Astrocyte of the cerebellum (primary cell): ENCODE data around the gene UTS2R.
A peak's percentile ranks its signal among the peaks of the same experiment; 100 is the strongest.

Experiments used
- DNase-seq: peaks from one replicate; pipeline ENCODE4 v3.0.0-alpha.2; 2011; ENCODE audit warnings: low read depth
- H3K4me3 ChIP-seq: 2 replicates; pipeline ENCODE4 v1.5.1; 2011; ENCODE audit warnings: mild to moderate bottlenecking, low read depth, low read length, moderate library complexity
- in situ Hi-C: cut with HindIII; loops from 2 replicates; pipeline ENCODE4 v1.10.0; 2017; ENCODE audit warnings: low sequenced_read_pairs
- TF ChIP-seq, protein P1 (sequence below): IDR thresholded peaks from 2 replicates; pipeline ENCODE4 v1.5.1; 2012; ENCODE audit warnings: low read length, low read depth, moderate library complexity, mild to moderate bottlenecking; ENCODE audit errors: missing control alignments

The UTS2R gene

DNA sequence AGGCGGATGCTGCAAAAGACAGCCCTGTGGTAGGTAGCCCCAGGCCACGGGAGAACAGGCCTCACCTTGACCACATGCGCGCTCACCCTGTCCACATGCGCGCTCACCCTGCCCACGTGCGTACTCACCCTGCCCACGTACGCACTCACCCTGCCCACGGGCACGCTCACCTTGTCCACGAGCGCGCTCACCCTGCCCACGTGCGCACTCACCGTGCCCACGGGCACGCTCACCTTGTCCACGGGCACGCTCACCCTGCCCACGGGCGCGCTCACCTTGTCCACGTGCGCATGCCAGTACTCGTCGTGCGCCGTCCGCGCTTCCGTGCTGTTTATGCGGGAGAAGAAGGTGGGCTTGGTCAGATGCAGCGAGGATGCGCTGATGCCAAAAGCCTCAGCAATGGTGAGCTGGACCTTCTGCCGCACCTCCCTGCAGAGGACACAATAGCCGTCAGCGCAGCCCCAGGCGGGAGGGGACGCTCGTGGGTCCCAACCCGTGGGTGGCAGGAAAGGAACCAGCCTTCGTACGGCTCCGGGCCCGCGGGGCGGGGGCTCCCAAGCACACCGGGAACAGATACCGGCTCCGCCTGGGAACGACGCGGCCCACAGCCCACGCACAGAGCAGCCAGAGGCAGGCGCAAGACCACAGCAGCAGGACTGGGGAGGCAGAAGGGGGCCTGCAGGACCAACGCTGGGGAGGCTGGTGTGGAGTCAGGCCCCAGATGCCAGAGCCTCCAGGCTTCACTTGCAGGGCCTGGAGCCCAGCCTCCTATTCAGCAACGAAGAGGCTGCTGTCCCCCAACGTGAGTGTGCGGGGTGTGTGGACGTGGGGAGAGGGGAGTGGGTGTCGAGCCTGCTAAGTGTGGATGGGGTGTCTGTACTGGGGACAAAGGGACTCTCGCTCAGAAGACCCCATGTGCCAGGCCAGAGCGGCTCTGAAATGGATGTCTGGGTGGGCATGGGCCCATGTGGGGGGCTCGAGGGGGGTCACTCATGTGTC lies 32.4 kb downstream of the UTS2R start:
- in situ Hi-C loops: no loop called here
- no peak overlapping the region for H3K4me3 ChIP-seq
- TF ChIP-seq, protein P1, sequence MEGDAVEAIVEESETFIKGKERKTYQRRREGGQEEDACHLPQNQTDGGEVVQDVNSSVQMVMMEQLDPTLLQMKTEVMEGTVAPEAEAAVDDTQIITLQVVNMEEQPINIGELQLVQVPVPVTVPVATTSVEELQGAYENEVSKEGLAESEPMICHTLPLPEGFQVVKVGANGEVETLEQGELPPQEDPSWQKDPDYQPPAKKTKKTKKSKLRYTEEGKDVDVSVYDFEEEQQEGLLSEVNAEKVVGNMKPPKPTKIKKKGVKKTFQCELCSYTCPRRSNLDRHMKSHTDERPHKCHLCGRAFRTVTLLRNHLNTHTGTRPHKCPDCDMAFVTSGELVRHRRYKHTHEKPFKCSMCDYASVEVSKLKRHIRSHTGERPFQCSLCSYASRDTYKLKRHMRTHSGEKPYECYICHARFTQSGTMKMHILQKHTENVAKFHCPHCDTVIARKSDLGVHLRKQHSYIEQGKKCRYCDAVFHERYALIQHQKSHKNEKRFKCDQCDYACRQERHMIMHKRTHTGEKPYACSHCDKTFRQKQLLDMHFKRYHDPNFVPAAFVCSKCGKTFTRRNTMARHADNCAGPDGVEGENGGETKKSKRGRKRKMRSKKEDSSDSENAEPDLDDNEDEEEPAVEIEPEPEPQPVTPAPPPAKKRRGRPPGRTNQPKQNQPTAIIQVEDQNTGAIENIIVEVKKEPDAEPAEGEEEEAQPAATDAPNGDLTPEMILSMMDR: no peak
- DNase-seq: no peak

DNA sequence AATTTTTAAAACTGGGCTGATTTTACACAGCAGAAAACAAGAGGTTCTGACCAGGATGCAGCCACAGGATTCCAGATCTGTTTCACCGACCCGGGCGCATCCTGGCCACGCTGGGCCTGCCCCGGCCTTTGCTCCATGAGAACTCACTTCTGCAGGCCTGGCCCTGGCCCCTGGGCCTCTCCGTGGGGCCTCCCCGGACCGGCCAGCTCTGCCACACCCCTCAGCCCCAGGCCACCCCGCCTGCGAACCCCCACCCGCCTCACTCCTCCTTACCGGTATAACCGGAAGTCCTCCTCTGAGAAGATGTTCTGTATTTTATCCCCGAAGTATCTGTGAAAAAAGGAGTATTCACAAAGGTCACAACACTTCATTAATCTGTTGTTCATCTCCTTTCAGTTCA lies 33.5 kb downstream of the UTS2R start:
- in situ Hi-C loops: no loop called here
- DNase-seq: no peak
- TF ChIP-seq, protein P1: no peak
- H3K4me3 ChIP-seq: no peak overlapping the region

DNA sequence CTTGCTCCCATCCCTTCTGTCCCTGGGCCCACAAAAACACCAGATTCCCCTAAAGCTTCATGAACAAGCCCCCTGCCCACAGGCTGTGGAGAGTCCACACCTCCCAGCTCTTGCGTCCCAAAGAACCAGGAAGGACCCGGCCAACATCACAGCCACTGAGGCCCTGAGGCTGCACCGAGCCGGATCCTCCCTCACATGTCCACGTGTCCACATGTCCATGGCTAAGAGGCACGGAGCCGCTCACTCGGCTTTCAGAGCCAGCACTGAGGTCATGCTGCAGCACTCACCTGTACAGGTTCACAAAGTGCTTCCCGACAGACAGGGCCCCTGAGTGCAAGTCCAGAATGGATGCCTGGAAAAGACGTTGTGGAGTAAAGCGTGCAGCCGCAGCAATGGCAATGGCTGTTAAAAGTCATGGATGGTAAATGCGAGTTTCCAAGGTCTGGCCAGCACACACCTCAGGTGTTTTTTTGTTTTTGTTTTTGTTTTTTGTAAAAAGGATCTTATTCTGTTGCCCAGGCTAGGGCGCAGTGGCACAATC lies 34.6 kb downstream of the UTS2R start:
- in situ Hi-C loops: no loop called here
- DNase-seq: no peak
- TF ChIP-seq, protein P1: no peak
- H3K4me3 ChIP-seq: no peak overlapping the region

DNA sequence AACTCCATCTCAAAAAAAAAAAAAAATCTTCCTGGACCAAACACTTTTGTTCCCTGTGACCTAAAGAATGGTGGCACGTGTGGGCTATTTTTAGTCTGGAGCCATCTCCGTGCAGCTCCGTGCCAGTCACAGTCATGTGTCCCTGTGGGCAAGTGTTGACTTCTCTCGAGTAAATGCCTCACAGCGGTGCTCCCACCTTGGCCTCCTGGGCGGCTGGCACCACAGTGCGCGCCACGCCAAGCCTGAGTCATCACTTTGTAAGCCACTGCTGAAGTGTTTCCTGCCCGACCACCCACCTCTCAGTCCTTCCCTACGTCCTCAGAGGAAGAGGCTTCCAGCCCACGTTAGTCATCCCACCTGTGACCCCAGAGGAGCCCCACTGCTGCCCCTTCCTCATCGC lies 35.7 kb downstream of the UTS2R start:
- DNase-seq: peak; percentile 15
- H3K4me3 ChIP-seq: no peak overlapping the region
- TF ChIP-seq, protein P1: no peak
- in situ Hi-C loops: no loop called here

DNA sequence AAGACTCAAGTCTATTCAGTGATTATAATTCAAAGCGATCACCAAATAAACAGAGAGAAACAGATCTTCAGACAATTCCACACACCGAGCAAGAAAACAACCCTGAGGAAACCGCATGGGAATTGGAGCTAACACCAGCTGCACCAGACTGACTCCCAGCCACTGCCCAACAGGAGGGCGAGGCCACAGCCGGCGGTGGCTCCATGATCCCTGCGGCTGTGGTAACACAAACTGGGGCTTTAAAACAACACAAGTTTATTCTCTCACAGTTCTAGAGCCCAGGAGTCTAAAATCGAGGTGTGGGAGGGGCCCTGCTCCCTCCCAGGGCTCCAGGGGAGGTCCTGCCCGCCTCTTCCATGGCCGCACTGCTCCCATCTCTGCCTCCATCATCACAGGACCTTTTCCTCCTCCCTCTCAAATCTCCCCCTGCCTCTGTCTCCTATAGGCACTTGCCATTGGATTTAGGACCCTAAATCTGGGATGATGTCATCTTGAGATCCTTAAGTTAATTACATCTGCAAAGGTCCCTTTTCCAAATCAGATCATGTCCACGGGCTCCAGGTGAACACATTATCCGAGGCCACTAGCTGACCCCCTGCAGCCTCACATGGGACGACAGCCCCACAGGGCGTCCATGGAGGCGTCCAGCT lies 36.8 kb downstream of the UTS2R start:
- no peak overlapping the region for H3K4me3 ChIP-seq
- DNase-seq: no peak
- in situ Hi-C loops: no loop called here
- TF ChIP-seq, protein P1: no peak

DNA sequence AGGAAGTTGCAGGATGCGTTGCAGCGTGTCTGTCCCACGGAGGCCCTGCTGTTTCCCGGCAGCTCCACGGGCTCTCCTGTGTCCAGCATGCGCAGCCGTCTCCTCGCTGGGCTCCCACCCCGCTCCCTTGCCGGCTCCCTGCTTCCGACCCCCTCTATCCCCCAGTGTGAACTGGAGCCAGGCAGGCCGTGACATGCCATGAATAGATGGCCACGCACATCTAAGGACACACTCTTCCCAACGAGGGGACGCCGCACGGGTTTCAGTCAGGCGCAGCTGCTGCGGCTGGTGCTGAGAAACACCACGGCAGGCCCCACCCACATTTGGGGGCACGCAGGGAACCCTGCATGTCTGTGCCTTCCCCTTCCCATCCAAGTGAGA lies 37.4 kb downstream of the UTS2R start:
- TF ChIP-seq, protein P1: no peak
- in situ Hi-C loops: no loop called here
- no peak for DNase-seq
- H3K4me3 ChIP-seq: no peak overlapping the region
